Measurements from ENCODE around the gene CHPT1. TPM values are rescaled to one million over a fixed set of nuclear protein-coding genes. Genes with fewer than 3 reads are reported as not detected.
A peak's percentile ranks its signal among the peaks of the same experiment; 100 is the strongest.

Gene CHPT1
- total and polyA plus RNA-seq, 9 of the 15 experiments (the other 6 are each of a cell fraction or from before 2014, with no cell fraction given) = 15.3 to 210 (median 91.9) TPM

- POLR2A ChIA-PET = no interaction called here
- FAIRE-seq (no peak), ATAC-seq (no peak), DNase-seq (ENCODE audit: extremely low read depth in 1 of 4, low spot score in 3 of 4) (no peak)
- CTCF ChIA-PET (ENCODE audit: low intra/inter-chr PET ratio) = no interaction called here
- TF ChIP-seq ZNF316 (IDR thresholded peaks at IDR 0.05) (peak; percentile 78), ZNF3 (CRISPR knock-in tag; IDR thresholded peaks at IDR 0.05) (no peak), SETDB1 (IDR thresholded peaks at IDR 0.05; ENCODE audit: low read length) (no peak), SLC30A9 (CRISPR knock-in tag; IDR thresholded peaks at IDR 0.05) (no peak), PRMT5 (CRISPR knock-in tag; IDR thresholded peaks at IDR 0.05) (no peak), NR1H2 (CRISPR knock-in tag; IDR thresholded peaks at IDR 0.05) (no peak), GATAD2B (IDR thresholded peaks at IDR 0.05; ENCODE audit: borderline replicate concordance) (no peak), C11orf30 (IDR thresholded peaks at IDR 0.05; ENCODE audit: low read depth) (peak; percentile 57; the same call in 1 of the 2 replicates), ASH1L (IDR thresholded peaks at IDR 0.05; ENCODE audit: borderline replicate concordance, low read depth, partially characterized antibody) (no peak), CAMTA2 (CRISPR knock-in tag; conservative IDR thresholded peaks at IDR 0.05) (no peak), RUNX1 (IDR thresholded peaks at IDR 0.05; ENCODE audit: low read depth) (no peak), SMARCB1 (IDR thresholded peaks at IDR 0.05; ENCODE audit: insufficient read length, low read depth) (no peak)
- TF ChIP-seq, protein P1, sequence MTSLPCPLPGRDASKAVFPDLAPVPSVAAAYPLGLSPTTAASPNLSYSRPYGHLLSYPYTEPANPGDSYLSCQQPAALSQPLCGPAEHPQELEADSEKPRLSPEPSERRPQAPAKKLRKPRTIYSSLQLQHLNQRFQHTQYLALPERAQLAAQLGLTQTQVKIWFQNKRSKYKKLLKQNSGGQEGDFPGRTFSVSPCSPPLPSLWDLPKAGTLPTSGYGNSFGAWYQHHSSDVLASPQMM (CRISPR knock-in tag; IDR thresholded peaks at IDR 0.05) = no peak
- TF ChIP-seq, protein P2, sequence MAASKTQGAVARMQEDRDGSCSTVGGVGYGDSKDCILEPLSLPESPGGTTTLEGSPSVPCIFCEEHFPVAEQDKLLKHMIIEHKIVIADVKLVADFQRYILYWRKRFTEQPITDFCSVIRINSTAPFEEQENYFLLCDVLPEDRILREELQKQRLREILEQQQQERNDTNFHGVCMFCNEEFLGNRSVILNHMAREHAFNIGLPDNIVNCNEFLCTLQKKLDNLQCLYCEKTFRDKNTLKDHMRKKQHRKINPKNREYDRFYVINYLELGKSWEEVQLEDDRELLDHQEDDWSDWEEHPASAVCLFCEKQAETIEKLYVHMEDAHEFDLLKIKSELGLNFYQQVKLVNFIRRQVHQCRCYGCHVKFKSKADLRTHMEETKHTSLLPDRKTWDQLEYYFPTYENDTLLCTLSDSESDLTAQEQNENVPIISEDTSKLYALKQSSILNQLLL (CRISPR knock-in tag; IDR thresholded peaks at IDR 0.05; ENCODE audit: borderline replicate concordance) = no peak
- intact Hi-C loops (cut with micrococcal nuclease) (no loop called here), in situ Hi-C loops (cut with MboI) (no loop called here)
- no peaks in the 10 kb centered on the region for H3K9me1 ChIP-seq (ENCODE audit: control insufficient read depth, insufficient read depth, low read length)
- H3K4me3 ChIP-seq = no peak overlapping the region
- no peaks in the 10 kb centered on the region for H3K9me3 ChIP-seq (replicated peaks; ENCODE audit: control insufficient read depth, insufficient read depth, low read depth, low read length)
- 89% methylated on average over 1 of the region's 1 CpG for WGBS (ENCODE audit: insufficient coverage, low coverage, missing lambda C conversion rate)
- no peak overlapping the region for H3K9ac ChIP-seq (ENCODE audit: insufficient read depth in 1 of 2, low read depth in 2 of 2, low read length in 2 of 2)
- H3K27me3 ChIP-seq (ENCODE audit: control insufficient read depth in 2 of 2, insufficient read depth in 2 of 2, low read length in 2 of 2) = no peaks in the 10 kb centered on the region
- peaks cover 84% of the 10 kb centered on the region for H3K36me3 ChIP-seq (ENCODE audit: control insufficient read depth, insufficient read depth, low read length)
- no TSS peak for BruUV-seq (replicated peaks)
- H3K27ac ChIP-seq (ENCODE audit: extremely low read depth, low read depth, low read length) = no peak overlapping the region
- H4K20me1 ChIP-seq (replicated peaks; ENCODE audit: control insufficient read depth, insufficient read depth, low read length) = no peaks in the 10 kb centered on the region
- H2AFZ ChIP-seq (ENCODE audit: low read depth, low read length) = no peak overlapping the region
- H3K4me2 ChIP-seq (ENCODE audit: insufficient read depth, low read length) = no peak overlapping the region
- no peaks in the 10 kb centered on the region for H3K4me1 ChIP-seq (replicated peaks in 1 of 2; ENCODE audit: control insufficient read depth in 2 of 2, insufficient read depth in 2 of 2, low read length in 2 of 2)
- H3K79me2 ChIP-seq (ENCODE audit: control insufficient read depth, insufficient read depth, low read length) = no peaks in the 10 kb centered on the region
Measured at GRCh38 chr12:101748907-101749306, 51.5 kb downstream of the CHPT1 start.

Data from K562 (cell line).